ENCODE data around the gene SMPD3. TPM values are rescaled to one million over a fixed set of nuclear protein-coding genes. Genes with fewer than 3 reads are reported as not detected.

SMPD3 gene
- total RNA-seq, 4 donors from 2014 or later: under 0.01 to 2.6 (median 0.75) TPM

GRCh38 chr16:68487669-68488068 lies 39.4 kb upstream of the SMPD3 start:
- intact Hi-C loops (cut with DNase I; ENCODE audit: low total_unique reads): no loop called here
- Histone ChIP-seq H3K4me3 (no peak overlapping the region), H3K4me1 (no peaks in the 10 kb centered on the region), H3K9me3 (no peaks in the 10 kb centered on the region), H3K27me3 (no peaks in the 10 kb centered on the region), H3K27ac (no peak overlapping the region), H3K36me3 (no peaks in the 10 kb centered on the region)
- DNase-seq: no peak
- TF ChIP-seq CTCF (IDR thresholded peaks at IDR 0.05) (no peak), POLR2A (IDR thresholded peaks at IDR 0.05) (no peak)

GRCh38 chr16:68487203-68487514 lies 38.9 kb upstream of the SMPD3 start:
- Histone ChIP-seq H3K9me3 (no peaks in the 10 kb centered on the region), H3K4me1 (no peaks in the 10 kb centered on the region), H3K36me3 (no peaks in the 10 kb centered on the region), H3K4me3 (no peak overlapping the region), H3K27ac (no peak overlapping the region), H3K27me3 (no peaks in the 10 kb centered on the region)
- no peak for TF ChIP-seq CTCF (IDR thresholded peaks at IDR 0.05)
- intact Hi-C loops (cut with DNase I; ENCODE audit: low total_unique reads): no loop called here
- no peak for DNase-seq

GRCh38 chr16:68486502-68487202 lies 38.3 kb upstream of the SMPD3 start:
- Histone ChIP-seq H3K27me3 (no peaks in the 10 kb centered on the region), H3K9me3 (no peaks in the 10 kb centered on the region), H3K4me3 (no peak overlapping the region), H3K27ac (no peak overlapping the region), H3K4me1 (no peaks in the 10 kb centered on the region), H3K36me3 (no peaks in the 10 kb centered on the region)
- TF ChIP-seq POLR2A (IDR thresholded peaks at IDR 0.05) (no peak), CTCF (IDR thresholded peaks at IDR 0.05) (no peak)
- intact Hi-C loops (cut with DNase I; ENCODE audit: low total_unique reads): no loop called here
- DNase-seq: no peak

- intact Hi-C loops (cut with DNase I; ENCODE audit: low total_unique reads): no loop called here
- TF ChIP-seq POLR2A (IDR thresholded peaks at IDR 0.05) (no peak), CTCF (IDR thresholded peaks at IDR 0.05) (no peak)
- DNase-seq: no peak
- Histone ChIP-seq H3K4me1 (no peaks in the 10 kb centered on the region), H3K27ac (no peak overlapping the region), H3K27me3 (no peaks in the 10 kb centered on the region), H3K9me3 (no peaks in the 10 kb centered on the region), H3K4me3 (no peak overlapping the region), H3K36me3 (no peaks in the 10 kb centered on the region)
Observed at GRCh38 chr16:68481636-68482035, 33.3 kb upstream of the SMPD3 start.

- intact Hi-C loops (cut with DNase I; ENCODE audit: low total_unique reads): no loop called here
- no peaks in the 10 kb centered on the region for H3K27me3 ChIP-seq
- no peak for DNase-seq
- H3K4me3 ChIP-seq: no peak overlapping the region
- no peaks in the 10 kb centered on the region for H3K4me1 ChIP-seq
- H3K27ac ChIP-seq: no peak overlapping the region
- TF ChIP-seq POLR2A (IDR thresholded peaks at IDR 0.05) (no peak), CTCF (IDR thresholded peaks at IDR 0.05) (no peak)
- H3K36me3 ChIP-seq: no peaks in the 10 kb centered on the region
- H3K9me3 ChIP-seq: no peaks in the 10 kb centered on the region
Observed at GRCh38 chr16:68480084-68480995, 32.0 kb upstream of the SMPD3 start.

Measured in uterus (tissue), 4 donors.